NCI-H2196 treated with DMSO at 0.1 percent for 48 hours (cell line): ENCODE data around the gene GALNT18.
A peak's percentile ranks its signal among the peaks of the same experiment; 100 is the strongest.

Source experiments
- DNase-seq: peaks from one replicate; lab custom pipeline; 2025; ENCODE audit not compliant: unreplicated experiment; lab: John Stamatoyannopoulos, UW

The GALNT18 gene

DNA sequence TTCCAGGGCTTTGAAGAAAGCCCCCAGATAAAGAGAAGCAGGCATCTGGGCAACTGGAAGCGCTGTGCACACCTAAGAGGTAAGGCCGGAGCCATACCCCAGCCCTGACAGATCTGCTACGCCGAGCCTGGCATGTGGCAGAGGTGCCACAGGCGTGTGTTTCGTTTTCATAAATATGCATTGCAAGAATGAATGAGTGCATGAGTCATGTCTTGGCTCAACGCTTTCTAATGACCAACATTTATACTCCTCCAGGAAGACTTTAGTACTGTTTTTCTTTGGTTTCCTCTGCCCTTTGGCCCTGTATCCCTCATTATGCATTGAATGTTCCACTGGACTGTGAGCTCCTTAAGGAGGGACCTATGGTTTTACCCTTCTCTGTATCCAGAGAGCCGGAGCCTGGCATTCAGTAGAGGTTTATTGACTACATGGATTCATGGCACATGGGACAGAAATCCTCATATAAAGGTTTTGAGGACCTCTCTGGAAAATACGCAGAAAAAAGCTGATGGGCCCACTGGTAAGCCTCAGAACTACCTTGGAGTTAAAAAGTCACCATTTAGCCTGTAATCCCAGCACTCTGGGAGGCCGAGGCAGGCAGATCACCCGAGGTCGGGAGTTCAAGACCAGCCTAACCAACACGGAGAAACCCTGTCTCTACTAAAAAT lies 229.9 kb downstream of the GALNT18 start:
- no peak for DNase-seq

GRCh38 chr11:11391169-11391568 lies 230.6 kb downstream of the GALNT18 start:
- no peak for DNase-seq

- DNase-seq = no peak
Measured at GRCh38 chr11:11390068-11390771, 231.6 kb downstream of the GALNT18 start.

GRCh38 chr11:11389238-11389637 lies 232.6 kb downstream of the GALNT18 start:
- DNase-seq = no peak

DNA sequence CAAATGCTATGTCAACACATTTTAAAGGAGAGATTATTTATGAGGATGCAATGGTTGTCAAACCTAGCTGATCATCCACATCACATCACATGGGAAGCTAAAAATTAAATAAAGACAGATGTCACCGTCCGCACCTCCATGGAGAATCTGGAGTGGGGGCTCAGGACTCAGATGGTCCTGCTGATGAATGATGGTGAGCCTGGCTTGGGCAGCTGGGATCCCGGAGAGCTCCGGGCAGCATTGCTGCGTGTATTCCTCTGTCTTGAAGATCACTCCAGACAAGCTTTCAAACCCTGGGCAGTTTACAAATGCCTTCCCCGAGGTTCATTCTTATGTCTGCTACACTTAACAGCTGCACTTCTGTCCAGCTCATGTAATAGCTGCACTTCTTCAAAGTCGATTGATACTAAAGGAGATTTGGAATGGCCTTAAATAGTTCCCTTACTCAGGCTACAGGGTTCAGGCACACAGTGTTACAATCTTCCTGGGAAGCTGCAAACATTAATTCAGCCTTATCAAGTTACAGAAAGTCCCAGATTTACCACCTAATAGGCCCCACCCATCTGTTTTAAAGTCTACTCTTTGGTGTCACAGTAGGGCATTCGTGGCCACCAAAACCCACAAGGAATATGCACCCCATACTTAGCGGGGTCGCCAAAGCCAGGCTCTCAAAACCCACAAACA lies 234.0 kb downstream of the GALNT18 start:
- no peak for DNase-seq

- DNase-seq = no peak
Measured at GRCh38 chr11:11387207-11387606, 234.6 kb downstream of the GALNT18 start.

DNA sequence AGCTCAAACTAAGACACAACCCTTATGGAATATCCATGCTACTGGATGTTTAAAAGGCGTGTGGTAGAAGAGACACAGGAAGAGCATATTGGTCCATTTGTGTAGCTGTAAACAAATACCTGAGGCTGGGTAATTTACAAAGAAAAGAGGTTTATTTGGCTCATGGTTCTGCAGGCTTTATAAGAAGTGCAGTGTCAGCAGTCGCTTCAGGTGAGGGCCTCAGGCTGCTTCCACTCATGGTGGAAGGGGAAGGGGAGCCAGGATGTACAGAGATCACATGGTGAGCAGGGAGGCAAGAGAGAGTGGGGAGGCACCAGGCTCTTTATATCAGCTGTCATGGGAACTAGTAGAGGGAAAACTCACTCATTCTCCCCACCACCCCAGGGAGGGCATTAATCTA lies 237.0 kb downstream of the GALNT18 start:
- DNase-seq = no peak

DNA sequence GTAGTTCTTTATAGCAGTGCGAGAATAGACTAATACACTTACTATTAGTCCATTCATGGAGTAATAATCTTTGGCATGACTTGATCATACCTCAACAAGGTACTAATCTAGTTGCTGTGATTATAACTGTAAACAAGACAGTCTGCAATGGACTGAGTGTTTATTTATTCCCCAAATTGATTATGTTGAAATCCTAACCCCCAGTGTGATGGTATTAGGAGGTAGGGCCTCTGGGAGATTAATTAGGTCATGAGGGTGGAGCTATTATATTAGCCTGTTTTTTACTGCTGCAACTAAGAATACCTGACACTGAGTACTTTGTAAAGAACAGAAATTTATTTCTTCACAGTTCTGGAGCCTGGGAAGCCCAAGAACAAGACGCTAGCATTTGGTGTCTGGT lies 237.8 kb downstream of the GALNT18 start:
- no peak for DNase-seq

GRCh38 chr11:11382858-11383532 lies 238.8 kb downstream of the GALNT18 start:
- peak; percentile 64 for DNase-seq

DNA sequence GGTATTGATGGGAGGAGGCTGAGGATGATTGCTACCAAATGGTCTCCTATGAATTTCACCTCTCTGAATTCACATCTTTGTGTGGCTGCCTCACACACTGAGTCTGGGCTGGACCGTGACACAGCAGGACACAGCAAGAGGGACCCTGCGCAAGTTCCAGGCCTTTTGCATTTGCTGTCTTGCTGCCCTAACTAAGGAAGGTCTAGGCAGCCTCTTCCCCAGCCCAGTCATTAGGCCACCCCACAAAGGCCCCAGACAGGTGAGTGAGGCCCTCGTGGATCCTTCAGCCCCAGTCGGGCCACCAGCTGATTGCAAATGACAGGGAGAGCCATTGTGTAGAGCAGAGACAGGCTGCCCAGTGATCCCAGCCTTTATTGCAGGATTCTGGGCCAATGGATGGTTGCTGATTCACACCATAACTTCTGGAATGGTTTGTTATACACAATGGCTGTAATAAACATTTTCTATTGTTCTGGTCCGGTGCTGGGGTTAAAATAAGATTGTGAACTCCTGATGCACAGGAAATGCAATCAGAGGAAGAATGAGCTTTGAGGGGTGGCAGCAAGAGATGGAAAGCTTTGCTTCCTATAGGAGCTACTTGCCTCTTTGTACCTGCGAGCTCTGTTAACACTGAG lies 240.2 kb downstream of the GALNT18 start:
- no peak for DNase-seq

DNA sequence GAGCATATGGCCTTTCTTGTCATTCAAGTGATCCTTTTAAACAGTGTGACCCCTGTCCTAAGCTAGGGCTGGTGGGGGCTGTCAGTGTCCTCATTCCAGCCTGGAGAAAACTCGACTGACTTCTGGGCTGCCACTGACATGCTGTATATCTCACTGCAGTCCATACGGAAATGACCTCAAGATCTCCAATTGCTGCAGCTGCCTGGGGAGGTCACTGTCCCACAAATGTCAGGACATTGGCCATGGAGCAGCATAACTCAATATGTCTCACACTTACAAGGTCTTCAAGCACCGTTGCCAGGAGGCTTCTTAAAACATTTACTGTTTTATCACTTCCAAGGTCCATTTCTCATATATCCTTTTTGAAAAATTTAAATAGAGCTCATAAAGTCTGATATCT lies 240.9 kb downstream of the GALNT18 start:
- no peak for DNase-seq

DNA sequence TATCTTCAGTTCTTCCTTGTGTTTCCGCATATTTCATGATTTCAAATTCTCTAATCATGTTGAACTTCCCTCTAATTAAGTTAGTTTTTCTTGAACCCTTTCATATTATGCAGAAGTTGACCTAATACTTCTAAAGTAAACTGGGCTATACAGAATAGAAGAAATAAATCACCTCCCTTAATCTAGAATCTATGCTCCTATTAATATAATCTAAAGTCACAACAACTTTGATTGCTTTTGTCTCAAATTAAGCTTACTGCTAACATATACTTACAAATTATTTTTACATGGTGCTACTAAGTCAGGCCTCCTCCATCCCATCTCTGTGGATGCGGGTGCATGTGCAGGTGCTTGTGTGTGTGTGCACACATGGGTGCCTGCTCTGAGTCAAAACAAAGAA lies 241.5 kb downstream of the GALNT18 start:
- no peak for DNase-seq

DNA sequence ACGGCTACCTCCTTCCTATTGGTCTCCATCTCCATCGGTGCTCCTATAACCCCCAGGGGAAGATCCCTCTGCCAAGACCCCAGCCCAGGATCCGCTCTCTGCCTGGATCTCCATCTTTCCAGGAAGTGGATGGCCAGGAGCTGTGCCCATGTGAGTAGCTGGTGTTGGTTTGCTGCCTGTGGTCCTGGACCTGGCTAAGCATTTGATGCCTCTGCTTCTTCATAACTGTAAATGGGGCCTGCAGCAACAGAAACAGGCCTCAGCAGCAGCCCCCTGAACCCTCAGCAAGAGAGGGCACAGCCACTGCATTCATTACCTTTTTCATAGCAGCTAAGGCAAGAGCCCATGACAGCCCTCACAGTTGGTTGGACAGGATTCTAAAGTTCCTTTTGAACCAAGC lies 242.1 kb downstream of the GALNT18 start:
- no peak for DNase-seq

DNA sequence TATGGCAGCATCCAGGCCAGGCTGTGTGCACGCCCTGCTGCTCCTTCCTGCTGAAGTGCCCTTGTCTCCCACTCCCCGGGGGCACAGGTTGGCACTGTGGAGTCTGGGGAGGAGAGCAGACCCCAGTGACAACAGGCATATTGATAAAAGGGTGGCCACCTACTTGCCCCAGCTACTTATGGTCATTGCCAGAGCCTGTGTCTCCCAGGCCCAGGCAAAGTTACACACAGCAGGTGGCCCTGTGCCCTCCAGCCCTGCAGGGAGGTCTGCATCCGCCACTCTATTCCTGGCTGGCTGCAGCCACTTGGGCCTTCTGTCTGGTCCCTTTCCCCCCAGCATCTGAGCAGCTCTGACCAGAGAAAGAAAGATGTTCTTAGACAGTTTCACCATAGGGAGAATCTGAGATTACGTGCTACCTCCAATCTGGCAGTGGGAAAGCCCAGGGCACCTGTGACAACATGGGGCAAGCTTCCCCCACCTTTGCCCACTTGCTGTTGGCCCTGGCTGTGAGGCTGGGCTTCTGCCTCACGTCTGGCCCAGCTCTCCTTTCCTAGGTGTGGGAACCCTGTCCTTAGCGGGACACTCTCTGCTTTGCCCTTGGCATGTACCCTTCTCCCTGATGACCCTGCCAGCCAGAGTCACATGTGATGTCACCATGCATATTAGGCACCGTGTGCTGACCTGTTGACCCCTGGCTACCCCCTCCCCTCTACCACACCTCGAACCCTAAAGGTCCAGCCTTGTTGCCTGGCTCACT lies 243.4 kb downstream of the GALNT18 start:
- DNase-seq = no peak

- no peak for DNase-seq
Measured at GRCh38 chr11:11374358-11375148, 247.3 kb downstream of the GALNT18 start.

- DNase-seq = no peak
Measured at GRCh38 chr11:11373934-11374333, 247.9 kb downstream of the GALNT18 start.

GRCh38 chr11:11372461-11372860 lies 249.3 kb downstream of the GALNT18 start:
- DNase-seq = no peak

DNA sequence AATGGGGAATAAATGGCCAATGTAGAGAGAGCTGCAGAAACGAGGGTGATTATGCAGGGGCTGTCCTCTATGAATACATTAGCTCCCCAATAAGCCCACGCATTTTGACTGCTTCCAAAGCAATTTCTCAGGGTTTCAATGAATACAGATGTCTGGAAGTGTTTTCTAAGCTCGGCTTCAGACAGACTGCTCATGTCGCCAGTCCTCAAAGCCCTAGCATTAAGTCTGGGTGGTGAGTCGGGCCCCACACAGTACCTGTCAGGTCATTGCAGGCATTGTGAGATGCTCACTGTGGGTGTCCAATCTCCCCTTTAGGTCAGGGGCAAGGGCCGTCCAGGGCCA lies 250.9 kb downstream of the GALNT18 start:
- no peak for DNase-seq

DNA sequence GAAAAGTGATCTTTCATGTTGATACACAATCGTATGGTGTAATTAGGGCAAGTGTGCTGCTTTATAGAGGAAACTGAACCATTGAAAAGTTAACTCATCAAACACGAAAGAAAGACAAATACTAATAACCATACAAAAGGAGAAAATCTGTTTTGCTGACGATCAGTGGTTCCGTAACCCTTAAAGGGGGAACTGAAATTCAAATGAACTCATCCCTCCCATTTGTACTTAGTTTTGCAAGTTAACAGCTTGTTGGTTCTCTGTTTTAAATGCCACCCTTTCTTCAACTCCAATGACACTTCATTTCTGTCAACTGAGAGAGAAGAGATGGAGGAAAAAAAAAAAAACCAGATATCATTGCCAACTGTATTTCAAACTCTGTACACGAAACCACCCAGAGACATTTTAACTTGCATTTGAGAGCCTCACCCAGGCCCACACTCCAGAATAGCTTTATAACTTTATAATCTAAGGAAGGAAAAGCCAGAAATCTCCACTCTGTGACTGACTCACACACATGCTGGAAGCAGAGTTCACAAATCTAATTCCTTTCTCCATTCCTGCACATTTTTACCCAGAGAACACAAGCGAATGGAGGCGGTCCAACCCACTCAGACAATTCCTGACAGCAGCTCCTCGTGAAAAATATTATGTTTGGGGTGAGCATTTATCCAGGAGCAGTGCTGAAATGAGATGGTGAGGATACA lies 251.4 kb downstream of the GALNT18 start:
- no peak for DNase-seq
